Dendritic cell treated with granulocyte-macrophage colony-stimulating factor and Interleukin-4, amounts not matched to agents 40 ng/mL and 50 ng/mL, for 4 days (primary cell): ENCODE data around the gene PCNX2.

Source experiments
- H3K27ac Mint-ChIP-seq: one replicate; pipeline ENCODE4 v1.8.0; 2022; ENCODE audit warnings: mild to moderate bottlenecking, mixed read lengths
- H3K27me3 Mint-ChIP-seq: one replicate; pipeline ENCODE4 v1.8.0; 2022; ENCODE audit warnings: mild to moderate bottlenecking, mixed read lengths
- H3K36me3 Mint-ChIP-seq: one replicate; pipeline ENCODE4 v1.8.0; 2022; ENCODE audit warnings: low read depth, mixed read lengths
- H3K4me1 Mint-ChIP-seq: one replicate; pipeline ENCODE4 v1.8.0; 2022; ENCODE audit warnings: low read depth, mixed read lengths
- H3K4me3 Mint-ChIP-seq: one replicate; pipeline ENCODE4 v1.8.0; 2022; ENCODE audit warnings: mild to moderate bottlenecking, moderate library complexity, mixed read lengths
- H3K9me3 Mint-ChIP-seq: one replicate; pipeline ENCODE4 v1.8.0; 2022; ENCODE audit warnings: mixed read lengths
- intact Hi-C: fragments of 100-400 bp; cut with micrococcal nuclease; formaldehyde crosslinking; loops from one replicate; pipeline ENCODE4 v1.15.0; 2022

Gene PCNX2

DNA sequence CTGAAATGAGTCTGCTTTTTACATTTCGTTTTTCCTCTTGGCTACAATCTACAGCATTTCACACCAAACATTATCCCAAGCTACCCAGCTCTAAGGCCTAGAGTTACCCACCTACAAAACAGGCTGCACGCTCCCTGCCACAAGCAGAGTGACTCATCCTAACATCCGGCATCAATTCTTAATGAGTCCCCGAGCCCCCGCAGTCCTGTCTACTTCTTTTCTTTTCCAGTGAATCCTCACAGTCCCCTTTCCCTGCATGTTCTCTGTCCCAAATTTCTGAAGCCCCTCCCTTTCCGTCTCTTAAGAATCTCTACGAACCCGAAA lies 650 bp downstream of the PCNX2 start:
- peaks cover 43% of the 10 kb centered on the region for H3K4me1 Mint-ChIP-seq
- H3K4me3 Mint-ChIP-seq: peak overlapping the region; percentile 78
- H3K27me3 Mint-ChIP-seq: peaks cover 8% of the 10 kb centered on the region
- intact Hi-C loops: no loop called here
- no peaks in the 10 kb centered on the region for H3K36me3 Mint-ChIP-seq
- peak overlapping the region; percentile 65 for H3K27ac Mint-ChIP-seq
- H3K9me3 Mint-ChIP-seq: no peaks in the 10 kb centered on the region

DNA sequence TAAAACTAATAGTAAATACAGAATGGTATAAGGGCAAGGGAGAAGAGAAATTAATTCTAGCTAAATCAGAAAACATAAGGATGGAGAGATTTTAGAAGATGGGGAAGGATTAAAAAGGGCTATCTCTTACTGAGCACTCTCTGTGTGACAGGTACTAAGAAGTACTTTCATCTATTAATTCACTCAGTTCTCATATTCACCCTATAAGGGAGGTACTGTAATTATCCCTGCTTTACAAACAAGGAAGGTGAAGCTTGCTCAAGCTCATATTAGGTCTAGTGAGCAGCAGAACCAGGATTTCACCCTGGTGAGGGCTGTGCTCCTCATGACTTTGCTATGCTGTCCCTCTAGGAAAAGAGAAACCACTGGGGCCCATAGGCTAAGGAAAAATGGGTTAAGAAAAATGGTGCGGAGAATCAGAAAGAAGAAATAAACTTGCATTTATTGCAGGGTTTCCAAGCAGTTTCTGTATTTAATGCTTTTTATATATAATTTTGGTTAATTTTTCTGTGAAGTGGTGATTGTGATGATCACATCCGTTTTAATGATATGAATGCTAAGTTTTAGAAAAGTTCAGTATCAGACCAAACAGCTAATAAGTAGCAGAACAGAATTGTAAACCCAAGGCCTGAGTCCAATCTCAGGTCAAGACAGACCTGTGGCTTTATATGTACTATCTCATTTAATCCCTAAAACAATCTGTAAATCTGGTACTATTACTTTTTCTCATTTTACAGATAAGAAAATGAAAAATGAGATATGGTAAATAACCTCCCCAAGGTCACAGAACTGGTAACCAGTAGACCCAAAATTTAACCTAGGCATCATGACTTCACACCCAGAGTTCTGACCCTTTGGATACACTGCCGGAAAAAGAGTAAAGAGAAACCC lies 1.7 kb downstream of the PCNX2 start:
- no peak overlapping the region for H3K4me3 Mint-ChIP-seq
- peak overlapping the region; percentile 26 for H3K27ac Mint-ChIP-seq
- peaks cover 51% of the 10 kb centered on the region for H3K4me1 Mint-ChIP-seq
- H3K36me3 Mint-ChIP-seq: no peaks in the 10 kb centered on the region
- H3K27me3 Mint-ChIP-seq: peaks cover 8% of the 10 kb centered on the region
- no peaks in the 10 kb centered on the region for H3K9me3 Mint-ChIP-seq
- intact Hi-C loops: no loop called here

DNA sequence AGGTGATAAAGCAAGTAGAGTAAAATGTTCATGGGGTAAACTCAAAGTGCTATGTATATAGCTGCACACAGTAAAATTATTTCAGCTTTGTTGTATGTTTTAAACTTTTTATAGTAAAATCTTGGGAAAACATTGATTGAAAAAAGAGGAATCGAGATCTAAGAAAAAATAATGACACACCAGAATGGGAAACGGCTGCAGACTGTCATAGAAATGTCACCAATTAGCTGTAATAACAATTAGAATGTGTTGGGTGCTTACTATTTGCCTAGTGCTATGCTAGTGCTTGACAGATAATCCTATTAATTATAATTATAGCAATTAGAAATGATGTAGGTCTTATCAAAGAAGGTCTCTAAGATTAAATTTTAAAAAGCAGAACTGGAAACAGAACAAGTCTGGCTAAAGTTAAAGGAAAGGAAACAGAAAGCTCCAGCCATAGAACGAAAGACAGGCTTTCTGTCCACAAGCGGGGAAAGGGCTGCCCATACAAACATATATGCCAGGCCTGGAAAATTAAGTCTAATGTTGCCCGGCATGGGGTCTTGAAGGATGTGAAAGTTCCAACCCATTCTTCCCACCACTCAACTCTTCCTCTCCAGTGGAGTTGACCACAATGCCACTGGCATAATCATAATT lies 5.0 kb downstream of the PCNX2 start:
- no peaks in the 10 kb centered on the region for H3K36me3 Mint-ChIP-seq
- no peaks in the 10 kb centered on the region for H3K27me3 Mint-ChIP-seq
- intact Hi-C loops: no loop called here
- no peaks in the 10 kb centered on the region for H3K9me3 Mint-ChIP-seq
- peak overlapping the region; percentile 84 for H3K27ac Mint-ChIP-seq
- peaks cover 44% of the 10 kb centered on the region for H3K4me1 Mint-ChIP-seq
- H3K4me3 Mint-ChIP-seq: peak overlapping the region; percentile 55

- Mint-ChIP-seq H3K27ac (peak overlapping the region; percentile 84), H3K27me3 (no peaks in the 10 kb centered on the region), H3K4me3 (no peak overlapping the region), H3K4me1 (peaks cover 37% of the 10 kb centered on the region), H3K36me3 (no peaks in the 10 kb centered on the region), H3K9me3 (no peaks in the 10 kb centered on the region)
- intact Hi-C loops: no loop called here
Observed at GRCh38 chr1:233289676-233290075, 5.8 kb downstream of the PCNX2 start.

- H3K36me3 Mint-ChIP-seq: no peaks in the 10 kb centered on the region
- no peaks in the 10 kb centered on the region for H3K9me3 Mint-ChIP-seq
- intact Hi-C loops: no loop called here
- H3K4me1 Mint-ChIP-seq: peaks cover 35% of the 10 kb centered on the region
- no peak overlapping the region for H3K4me3 Mint-ChIP-seq
- H3K27me3 Mint-ChIP-seq: no peaks in the 10 kb centered on the region
- H3K27ac Mint-ChIP-seq: peak overlapping the region; percentile 74
Observed at GRCh38 chr1:233282582-233282886, 13.0 kb downstream of the PCNX2 start.

DNA sequence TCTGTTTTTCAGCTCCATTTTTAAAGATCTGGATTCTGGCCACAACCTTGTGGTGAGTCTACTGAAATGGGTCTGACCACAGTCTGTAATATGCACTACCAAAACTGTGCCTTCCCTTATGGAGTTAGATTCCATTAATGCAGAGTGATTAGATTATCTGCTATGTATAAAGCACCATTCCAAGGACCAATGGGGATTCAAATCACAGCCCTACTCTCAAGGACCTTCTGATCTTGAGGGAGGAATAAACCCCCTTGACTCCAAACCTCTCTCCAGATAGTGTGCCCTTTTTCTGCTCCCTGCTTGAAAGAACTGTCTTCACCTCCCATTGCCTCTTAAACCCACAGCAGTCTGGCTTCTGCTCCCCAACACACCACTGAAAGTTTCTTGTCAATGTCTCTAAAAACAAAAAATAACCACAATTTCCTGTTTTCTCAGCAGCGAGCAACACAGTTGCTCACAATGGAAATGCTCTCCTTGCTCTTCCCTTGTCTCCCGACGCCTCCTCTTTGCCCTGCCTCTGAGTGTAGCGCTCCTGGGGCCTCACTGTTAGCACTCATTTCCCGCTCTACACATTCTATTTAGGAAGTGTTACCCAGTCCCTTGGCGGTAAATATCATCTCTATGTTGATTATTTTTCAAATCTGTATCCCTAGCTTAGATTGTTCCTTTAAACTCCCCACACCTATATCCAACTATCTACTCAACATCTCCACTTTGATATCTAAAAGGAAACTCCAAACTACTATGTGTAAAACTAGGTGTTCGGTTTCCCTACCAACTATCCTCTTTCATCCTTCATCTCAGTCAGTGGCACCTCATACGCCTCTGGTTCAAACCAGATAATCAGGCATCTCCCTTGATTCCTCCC lies 13.6 kb downstream of the PCNX2 start:
- Mint-ChIP-seq H3K4me3 (no peak overlapping the region), H3K36me3 (no peaks in the 10 kb centered on the region), H3K27me3 (no peaks in the 10 kb centered on the region), H3K4me1 (peaks cover 41% of the 10 kb centered on the region), H3K9me3 (no peaks in the 10 kb centered on the region), H3K27ac (peak overlapping the region; percentile 74)
- intact Hi-C loops: no loop called here

DNA sequence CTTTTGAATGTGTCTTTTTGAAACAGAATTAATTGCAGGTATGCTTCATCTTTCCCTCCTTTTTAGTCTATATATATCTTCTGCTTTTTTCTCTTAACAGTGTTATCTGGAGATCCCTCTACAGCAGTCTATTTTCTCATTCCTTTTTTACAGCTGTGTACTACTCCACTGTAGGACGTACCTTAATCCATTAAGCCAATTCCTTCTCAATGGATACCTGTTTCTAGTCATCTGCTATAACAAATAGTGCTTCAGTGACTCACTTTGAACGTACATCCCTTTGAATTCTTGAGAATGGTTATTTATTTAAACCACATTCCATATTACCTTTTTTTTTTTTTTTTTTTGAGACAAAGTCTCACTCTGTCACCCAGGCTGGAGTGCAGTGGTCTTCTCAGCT lies 15.6 kb downstream of the PCNX2 start:
- intact Hi-C loops: no loop called here
- Mint-ChIP-seq H3K27ac (no peak overlapping the region), H3K9me3 (no peaks in the 10 kb centered on the region), H3K4me3 (no peak overlapping the region), H3K36me3 (no peaks in the 10 kb centered on the region), H3K27me3 (no peaks in the 10 kb centered on the region), H3K4me1 (peaks cover 52% of the 10 kb centered on the region)

GRCh38 chr1:233278631-233279030 lies 16.9 kb downstream of the PCNX2 start:
- H3K27me3 Mint-ChIP-seq: no peaks in the 10 kb centered on the region
- H3K27ac Mint-ChIP-seq: no peak overlapping the region
- H3K4me3 Mint-ChIP-seq: no peak overlapping the region
- intact Hi-C loops: no loop called here
- H3K36me3 Mint-ChIP-seq: no peaks in the 10 kb centered on the region
- peaks cover 45% of the 10 kb centered on the region for H3K4me1 Mint-ChIP-seq
- H3K9me3 Mint-ChIP-seq: no peaks in the 10 kb centered on the region

DNA sequence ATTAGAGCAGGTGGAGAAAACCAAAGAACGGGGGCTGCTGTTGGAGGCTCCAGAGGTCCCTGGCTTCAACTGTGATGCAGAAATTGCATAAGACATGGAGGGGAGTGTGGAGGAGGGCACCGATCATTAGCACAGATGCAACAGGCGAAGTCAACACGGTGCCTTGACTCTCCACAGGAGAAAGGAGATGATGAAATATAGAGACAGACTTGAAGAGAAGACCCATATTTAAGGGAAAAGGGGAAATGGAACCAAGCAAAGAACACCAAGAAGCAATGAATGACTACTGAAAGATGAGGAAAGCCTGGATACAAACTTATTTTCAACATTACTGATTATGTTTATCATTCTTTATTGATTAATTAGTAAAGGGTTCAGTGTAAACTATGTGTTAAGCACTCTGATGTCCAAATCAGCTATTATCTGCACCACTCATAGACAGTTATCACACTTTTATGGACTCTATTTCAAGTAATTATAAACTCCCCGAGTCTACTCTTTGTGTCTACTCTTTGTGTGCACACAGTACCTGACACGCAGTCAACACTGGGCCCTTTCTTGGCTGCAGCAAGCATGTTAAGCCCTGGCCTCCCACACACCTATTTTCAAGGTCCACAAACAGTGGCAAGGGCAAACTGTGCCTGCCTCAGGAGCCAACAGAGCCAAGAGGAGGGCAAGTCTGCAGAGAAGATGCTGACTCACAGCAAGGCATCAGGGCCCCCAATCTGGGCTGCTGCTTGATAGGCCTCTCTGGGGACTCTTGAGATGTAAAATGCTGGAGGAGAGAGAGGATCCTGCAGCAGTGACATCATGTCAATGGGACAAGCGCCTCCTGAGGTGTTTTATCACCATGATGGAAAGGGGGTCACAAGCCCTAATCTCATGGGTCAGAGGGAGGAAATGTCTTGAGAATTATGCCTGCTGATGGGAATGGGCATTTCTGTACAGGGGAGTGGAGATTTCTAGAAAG lies 17.6 kb downstream of the PCNX2 start:
- Mint-ChIP-seq H3K9me3 (no peaks in the 10 kb centered on the region), H3K4me1 (peaks cover 47% of the 10 kb centered on the region), H3K27me3 (no peaks in the 10 kb centered on the region), H3K4me3 (no peak overlapping the region), H3K36me3 (no peaks in the 10 kb centered on the region), H3K27ac (no peak overlapping the region)
- intact Hi-C loops: no loop called here

DNA sequence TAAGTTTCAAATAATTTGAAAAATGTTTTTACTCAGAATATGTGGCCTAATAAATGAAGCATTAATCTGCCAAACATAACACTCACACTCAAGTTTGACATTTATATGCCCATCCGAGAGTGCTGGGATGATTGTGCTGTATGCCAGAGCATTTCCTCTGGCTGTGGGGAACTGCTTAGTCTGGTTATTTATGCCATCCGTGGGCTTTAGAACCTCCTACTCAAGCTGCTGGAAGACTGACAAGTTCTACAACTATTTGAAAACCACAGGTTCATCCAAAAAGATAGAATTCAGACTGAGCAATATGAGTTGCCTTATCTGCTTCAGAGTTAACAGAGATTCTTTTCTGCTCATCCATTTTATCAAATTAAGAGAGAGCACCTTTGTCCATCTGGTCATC lies 25.9 kb downstream of the PCNX2 start:
- no peaks in the 10 kb centered on the region for H3K27me3 Mint-ChIP-seq
- intact Hi-C loops: no loop called here
- H3K36me3 Mint-ChIP-seq: no peaks in the 10 kb centered on the region
- H3K9me3 Mint-ChIP-seq: no peaks in the 10 kb centered on the region
- H3K4me1 Mint-ChIP-seq: peaks cover 16% of the 10 kb centered on the region
- no peak overlapping the region for H3K27ac Mint-ChIP-seq
- H3K4me3 Mint-ChIP-seq: no peak overlapping the region

DNA sequence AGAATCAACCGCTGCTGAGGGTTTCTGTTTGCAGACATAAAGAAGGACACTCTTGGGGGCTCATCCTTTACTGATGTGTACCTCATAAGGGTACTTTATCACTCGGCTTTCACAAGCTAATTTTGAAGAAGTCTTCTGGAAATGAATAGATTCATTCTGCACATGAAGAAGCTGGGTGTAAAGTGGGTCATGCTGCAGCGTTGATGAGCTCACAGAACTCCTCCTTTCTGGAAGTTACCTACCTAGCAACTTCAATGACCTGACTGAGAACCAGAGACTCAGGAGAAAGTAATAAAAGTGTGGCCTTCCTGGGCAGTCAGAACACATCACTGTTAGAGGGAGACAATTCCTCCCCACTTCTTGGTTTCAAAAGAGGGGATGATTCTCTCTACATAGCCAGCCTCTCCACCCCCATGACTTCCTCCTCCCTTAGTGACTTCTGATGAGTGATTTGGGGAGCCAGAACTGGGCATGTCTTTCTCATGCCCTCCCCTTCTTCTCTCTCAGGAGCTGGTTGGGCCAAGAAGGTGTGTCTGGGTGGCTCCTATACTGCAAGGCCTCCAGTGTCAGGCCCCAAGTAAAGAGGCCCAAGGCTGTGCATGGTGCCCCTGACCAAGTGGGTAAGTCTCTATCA lies 27.0 kb downstream of the PCNX2 start:
- no peak overlapping the region for H3K4me3 Mint-ChIP-seq
- peaks cover 16% of the 10 kb centered on the region for H3K4me1 Mint-ChIP-seq
- no peaks in the 10 kb centered on the region for H3K36me3 Mint-ChIP-seq
- no peaks in the 10 kb centered on the region for H3K9me3 Mint-ChIP-seq
- no peak overlapping the region for H3K27ac Mint-ChIP-seq
- intact Hi-C loops: no loop called here
- H3K27me3 Mint-ChIP-seq: no peaks in the 10 kb centered on the region

- Mint-ChIP-seq H3K4me1 (no peaks in the 10 kb centered on the region), H3K36me3 (peaks cover 15% of the 10 kb centered on the region), H3K27ac (no peak overlapping the region), H3K27me3 (no peaks in the 10 kb centered on the region), H3K4me3 (no peak overlapping the region), H3K9me3 (no peaks in the 10 kb centered on the region)
- intact Hi-C loops: no loop called here
Observed at GRCh38 chr1:233261695-233262094, 33.8 kb downstream of the PCNX2 start.

DNA sequence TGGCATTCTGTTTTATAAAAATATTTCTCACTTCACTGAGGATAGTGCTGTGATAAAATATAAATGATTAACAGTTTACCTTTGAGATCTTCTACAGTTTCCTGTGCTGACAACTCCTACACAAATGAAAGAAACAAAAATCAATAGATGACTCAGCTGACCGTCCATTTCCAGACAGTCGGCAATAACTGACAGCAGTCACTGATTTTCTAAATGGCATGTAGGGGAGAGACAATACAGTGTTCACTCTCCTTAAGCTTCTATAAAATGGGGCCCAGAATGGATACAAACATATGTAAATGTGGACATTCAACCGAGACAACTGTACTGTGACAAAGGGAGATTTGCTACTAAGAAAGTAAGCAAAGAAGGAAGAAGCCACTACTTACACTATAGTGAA lies 34.3 kb downstream of the PCNX2 start:
- H3K4me3 Mint-ChIP-seq: no peak overlapping the region
- H3K36me3 Mint-ChIP-seq: peaks cover 15% of the 10 kb centered on the region
- intact Hi-C loops: no loop called here
- H3K27me3 Mint-ChIP-seq: no peaks in the 10 kb centered on the region
- H3K4me1 Mint-ChIP-seq: no peaks in the 10 kb centered on the region
- H3K9me3 Mint-ChIP-seq: no peaks in the 10 kb centered on the region
- no peak overlapping the region for H3K27ac Mint-ChIP-seq
